GM19468 (cell line): ENCODE measurements around the gene MARVELD2.

Source experiments
- ATAC-seq: cut with Tn5 transposase; IDR thresholded peaks from one replicate; pipeline ENCODE4 v1.9.1; 2021; ENCODE audit warnings: mild to moderate bottlenecking, moderate library complexity, moderate number of reproducible peaks; ENCODE audit not compliant: unreplicated experiment; ENCODE audit errors: extremely low read depth

MARVELD2 gene

GRCh38 chr5:69491838-69492390, 77.0 kb downstream of the MARVELD2 start:
- no peak for ATAC-seq

- no peak for ATAC-seq
Measured at GRCh38 chr5:69492391-69492922, 77.5 kb downstream of the MARVELD2 start, which contains the start of gene OCLN. OCLN (plus strand) TSS chr5:69492790; CDS start chr5:69504245, 11,455 bp downstream.

DNA sequence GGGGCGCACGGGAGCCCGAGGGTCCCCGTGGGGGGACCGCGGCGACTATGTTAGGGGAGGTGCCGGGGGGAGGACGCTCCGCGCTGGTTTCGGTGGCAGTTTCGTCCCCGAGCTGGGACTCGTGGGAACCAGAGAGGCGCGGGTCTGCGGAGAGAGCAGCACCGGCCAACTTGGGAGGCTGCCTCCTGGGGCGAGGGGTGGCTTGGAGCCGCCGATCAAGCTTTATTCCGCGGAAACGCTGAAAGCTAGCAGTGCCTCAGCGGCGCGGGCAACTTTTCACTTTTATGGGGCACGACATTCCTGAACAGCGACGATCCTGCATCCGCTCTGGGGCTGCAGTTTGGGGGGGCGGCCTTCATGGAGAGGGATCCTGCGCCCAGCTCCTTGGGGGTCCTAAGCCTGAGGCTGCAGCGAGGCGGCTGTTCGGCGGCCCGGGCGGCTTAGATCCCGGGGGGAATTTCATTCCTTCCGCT, 78.0 kb downstream of the MARVELD2 start:
- ATAC-seq, result no peak

GRCh38 chr5:69493396-69494133, 78.6 kb downstream of the MARVELD2 start:
- no peak for ATAC-seq
